HCT116 (cell line): ENCODE data around the gene KMT2B. TPM values are rescaled to one million over a fixed set of nuclear protein-coding genes. Genes with fewer than 3 reads are reported as not detected.

Source experiments
- ATAC-seq: fragments of 200-7000 bp; cut with Tn5 transposase; 2 replicates; pipeline ENCODE4 v1.9.1; 2020; ENCODE audit warnings: mild to moderate bottlenecking, moderate library complexity
- BruUV-seq: library from RNA; stranded (reverse); fragments of 400-500 nt; replicated peaks from 2 replicates; lab custom pipeline; 2021; lab: Mats Ljungman, UMichigan
- CTCF ChIA-PET: fragments of 300-600 bp; sonication (Branson Sonifier 250); formaldehyde crosslinking; loops from one replicate; lab custom pipeline; 2021; ENCODE audit warnings: antibody characterized with exemption; lab: Charles Lee
- POLR2A ChIA-PET: fragments of 300-600, 350-600 bp; sonication (Branson Sonifier 250); formaldehyde crosslinking; loops from one replicate; lab custom pipeline; 2021; ENCODE audit warnings: antibody characterized with exemption; lab: Charles Lee
- RAD21 ChIA-PET, 2 experiments: fragments of 300-600 bp; sonication (Branson Sonifier 250); formaldehyde crosslinking; loops; one replicate each; lab custom pipeline; 2023; ENCODE audit warnings: low total read pairs in 2 of 2; ENCODE audit not compliant: uncharacterized antibody in 2 of 2, unreplicated experiment in 2 of 2, low non-redundant PET in 1 of 2; lab: Charles Lee
- DNase-seq: peaks from one replicate; pipeline ENCODE4 v3.0.0-alpha.2; 2010; ENCODE audit warnings: low read depth, low spot score
- H2AFZ ChIP-seq: fragments of 200-600 bp; shearing (Covaris generic), sonication (generic); 2 replicates; pipeline ENCODE4 v1.6.1; 2017; ENCODE audit warnings: low read depth, mixed run types, mixed read lengths, antibody characterized with exemption, low read length; ENCODE audit not compliant: poor library complexity, severe bottlenecking
- H3K27ac ChIP-seq: 2 replicates; pipeline ENCODE4 v1.5.1; 2012; ENCODE audit warnings: low read depth, low read length
- H3K27me3 ChIP-seq: fragments of 200-600 bp; sonication (generic); 2 replicates; pipeline ENCODE4 v1.6.1; 2016; ENCODE audit warnings: mixed run types, low read length, mixed read lengths; ENCODE audit not compliant: insufficient read depth
- H3K36me3 ChIP-seq, 2 experiments: fragments of 200-500 bp in 1 of 2; fragments of 200-600 bp in 1 of 2; sonication (Bioruptor generic) in 1 of 2; sonication (generic) in 1 of 2; 2 replicates each; pipeline versions ENCODE4 v1.5.1 to v1.6.1; 2014 to 2016; ENCODE audit warnings: low read length in 2 of 2, inconsistent platforms in 1 of 2, mixed read lengths in 1 of 2, mixed run types in 1 of 2; ENCODE audit not compliant: insufficient read depth in 2 of 2, control insufficient read depth in 1 of 2
- H3K4me1 ChIP-seq, 2 experiments: fragments of 200-600 bp in 1 of 2; sonication (generic) in 1 of 2; 2 replicates each; pipeline versions ENCODE4 v1.5.1 to v1.6.1; 2012 to 2017; ENCODE audit warnings: low read length in 2 of 2, inconsistent platforms in 1 of 2, mild to moderate bottlenecking in 1 of 2, mixed read lengths in 1 of 2, mixed run types in 1 of 2, moderate library complexity in 1 of 2; ENCODE audit not compliant: insufficient read depth in 2 of 2, control insufficient read depth in 1 of 2
- H3K4me2 ChIP-seq: fragments of 200-600 bp; sonication (generic); 2 replicates; pipeline ENCODE4 v1.6.1; 2017; ENCODE audit warnings: mixed run types, low read length, mixed read lengths
- H3K4me3 ChIP-seq, 2 experiments: fragments of 200-600 bp in 1 of 2; sonication (generic) in 1 of 2; replicated peaks in 1 of 2; 2 replicates each; pipeline ENCODE4 v1.5.1; 2011 to 2016; ENCODE audit warnings: low read length in 2 of 2, control low read depth in 1 of 2, low read depth in 1 of 2, mild to moderate bottlenecking in 1 of 2, mixed read lengths in 1 of 2, mixed run types in 1 of 2
- H3K79me2 ChIP-seq: fragments of 200-600 bp; sonication (generic); 2 replicates; pipeline ENCODE4 v1.6.1; 2017; ENCODE audit warnings: mild to moderate bottlenecking, mixed run types, low read length, moderate library complexity, mixed read lengths; ENCODE audit not compliant: insufficient read depth
- H3K9ac ChIP-seq: fragments of 200-600 bp; sonication (generic); 2 replicates; pipeline ENCODE4 v1.6.1; 2016; ENCODE audit warnings: low read length, mixed read lengths
- H3K9me2 ChIP-seq: fragments of 200-600 bp; sonication (generic), shearing (Covaris generic); 2 replicates; pipeline ENCODE4 v1.6.1; 2017; ENCODE audit warnings: mixed run types, mild to moderate bottlenecking, moderate library complexity; ENCODE audit not compliant: insufficient read depth
- H3K9me3 ChIP-seq, 2 experiments: fragments of 200-500 bp in 1 of 2; fragments of 200-600 bp in 1 of 2; sonication (Bioruptor generic) in 1 of 2; sonication (generic) in 1 of 2; 2 replicates each; pipeline ENCODE4 v1.6.1; 2014 to 2017; ENCODE audit warnings: low read length in 2 of 2, mixed read lengths in 2 of 2, inconsistent platforms in 1 of 2, low read depth in 1 of 2, mild to moderate bottlenecking in 1 of 2, mixed run types in 1 of 2, moderate library complexity in 1 of 2; ENCODE audit not compliant: control insufficient read depth in 1 of 2, insufficient read depth in 1 of 2
- H4K20me1 ChIP-seq: fragments of 200-600 bp; sonication (generic), shearing (Covaris generic); 2 replicates; pipeline ENCODE4 v1.6.1; 2017; ENCODE audit warnings: mixed run types, mild to moderate bottlenecking, moderate library complexity; ENCODE audit not compliant: insufficient read depth
- CBX3 ChIP-seq: IDR thresholded peaks from 2 replicates; pipeline ENCODE4 v1.6.1; 2012; ENCODE audit warnings: low read depth
- CEBPB ChIP-seq: IDR thresholded peaks from 2 replicates; pipeline ENCODE4 v1.6.1; 2012; ENCODE audit warnings: low read depth
- EGR1 ChIP-seq: IDR thresholded peaks from 2 replicates; pipeline ENCODE4 v1.6.1; 2012; ENCODE audit warnings: low read depth
- ELF1 ChIP-seq: IDR thresholded peaks from 2 replicates; pipeline ENCODE4 v1.6.1; 2012; ENCODE audit warnings: low read depth, borderline replicate concordance
- EZH2 ChIP-seq: fragments of 200-600 bp; sonication (generic); IDR thresholded peaks from 2 replicates; pipeline ENCODE4 v1.6.1; 2017; ENCODE audit warnings: antibody characterized with exemption, mixed run types
- POLR2A ChIP-seq: IDR thresholded peaks from 2 replicates; pipeline ENCODE4 v1.7.0; 2011; ENCODE audit warnings: borderline replicate concordance; ENCODE audit not compliant: insufficient read depth, insufficient read length; ENCODE audit errors: extremely low read depth
- POLR2AphosphoS5 ChIP-seq: IDR thresholded peaks from 2 replicates; pipeline ENCODE4 v1.6.1; 2011; ENCODE audit warnings: mild to moderate bottlenecking, low read depth, low read length, moderate library complexity
- SIN3A ChIP-seq: IDR thresholded peaks from 2 replicates; pipeline ENCODE4 v1.6.1; 2012; ENCODE audit warnings: low read depth
- SP1 ChIP-seq: IDR thresholded peaks from 2 replicates; pipeline ENCODE4 v1.6.1; 2012; ENCODE audit warnings: low read depth
- TCF7L2 ChIP-seq: IDR thresholded peaks from 2 replicates; pipeline ENCODE4 v1.7.0; 2011; ENCODE audit warnings: borderline replicate concordance, inconsistent platforms; ENCODE audit not compliant: insufficient read depth, insufficient read length; ENCODE audit errors: extremely low read depth
- YY1 ChIP-seq: IDR thresholded peaks from 2 replicates; pipeline ENCODE4 v1.6.1; 2011; ENCODE audit warnings: low read length, low read depth, moderate library complexity, mild to moderate bottlenecking; ENCODE audit not compliant: insufficient replicate concordance; ENCODE audit errors: extremely low read depth
- ZFX ChIP-seq: fragments of 450-650 bp; IDR thresholded peaks from 2 replicates; pipeline ENCODE4 v1.6.1; 2017
- ZNF274 ChIP-seq: fragments of 200-500 bp; sonication (Bioruptor generic); IDR thresholded peaks from 2 replicates; pipeline ENCODE4 v1.6.1; 2014; ENCODE audit warnings: mild to moderate bottlenecking, low read depth, low read length, inconsistent platforms
- intact Hi-C: fragments of 100-400 bp; cut with micrococcal nuclease; formaldehyde crosslinking; loops from 2 replicates; pipeline ENCODE4 v1.10.0; 2022
- total RNA-seq: library from RNA; stranded (reverse); gene quantifications from one replicate; pipeline ENCODE4 v1.2.1, GENCODE V29; 2021; ENCODE audit not compliant: unreplicated experiment
- TF ChIP-seq, protein P1 (sequence below): IDR thresholded peaks from 2 replicates; pipeline ENCODE4 v1.6.1; 2012
- TF ChIP-seq, protein P2 (sequence below): IDR thresholded peaks from 2 replicates; pipeline ENCODE4 v1.6.1; 2012; ENCODE audit warnings: low read depth

The KMT2B gene
- total RNA-seq, 1 experiment from 2014 or later: 29.9 TPM

DNA sequence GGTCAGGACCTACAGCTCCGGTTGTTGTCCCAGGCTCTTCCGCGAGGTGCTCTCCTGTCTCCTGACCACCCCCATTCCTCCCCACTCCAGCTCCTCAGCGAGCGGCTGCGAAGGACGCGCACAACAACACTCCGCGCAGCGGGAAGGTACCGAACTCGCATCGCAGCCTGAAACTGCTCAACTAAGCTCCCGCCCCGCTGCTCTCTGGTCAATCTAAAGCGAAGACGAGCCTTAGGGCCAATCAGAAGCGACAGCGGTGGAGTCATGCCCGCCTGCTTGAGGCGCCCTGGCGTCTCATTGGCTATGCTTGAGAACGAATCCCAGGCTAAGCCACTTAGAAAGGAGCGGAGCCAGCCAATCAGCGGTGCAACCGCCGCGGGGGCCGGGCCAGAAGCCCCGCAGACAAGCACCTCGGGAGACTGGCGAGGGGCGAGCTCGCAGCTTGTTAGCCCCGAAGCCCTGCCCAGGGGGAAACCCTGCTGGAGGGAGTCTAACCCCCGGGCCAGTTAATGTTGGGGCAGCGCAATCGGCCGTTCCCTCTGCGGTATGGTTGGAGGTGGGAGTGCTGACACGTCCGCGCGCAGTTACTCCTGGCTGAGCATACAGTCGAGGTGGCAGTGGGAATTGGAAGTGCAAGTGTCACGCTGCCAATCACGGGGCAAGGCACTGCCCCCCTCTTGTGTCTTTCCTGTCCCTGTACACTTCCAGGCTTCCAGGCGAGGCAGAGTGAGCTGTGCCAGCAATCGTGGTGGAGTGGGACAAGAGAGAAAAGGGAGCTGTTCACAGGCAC lies 15.4 kb upstream of the KMT2B start:
- Histone ChIP-seq H3K9me3 (no peaks in the 10 kb centered on the region), H3K79me2 (no peaks in the 10 kb centered on the region), H2AFZ (peak overlapping the region; percentile 94), H3K9ac (peak overlapping the region; percentile 41; the same call in 1 of the 2 replicates), H3K9me2 (no peaks in the 10 kb centered on the region), H3K36me3 (no peaks in the 10 kb centered on the region), H4K20me1 (no peaks in the 10 kb centered on the region), H3K4me2 (peak overlapping the region; percentile 94), H3K4me3 (peak overlapping the region; percentile 40 to 59), H3K4me1 (peaks cover 0 to 10% of the 10 kb centered on the region in 2 experiments; a peak in 2 of 4 replicates), H3K27me3 (no peaks in the 10 kb centered on the region), H3K27ac (no peak overlapping the region)
- ATAC-seq (peak; percentile 100), DNase-seq (peak; percentile 96)
- no TSS peak for BruUV-seq
- TF ChIP-seq POLR2A (no peak), POLR2AphosphoS5 (peak; percentile 54), SIN3A (no peak), SP1 (peak; percentile 99)
- intact Hi-C loops: no loop called here
- ChIA-PET RAD21 (no interaction called here), POLR2A (interaction anchor here (0.7 to 1.3 kb wide), 6 partner anchors 41 to 117 kb away, joined by 3 to 4 read pairs (median 4); partner anchors contain the start of genes COX6B1, LIN37, PSENEN and U2AF1L4), CTCF (interaction anchor here (0.7 to 2.2 kb wide), 5 partner anchors 8 to 229 kb away, joined by 3 to 10 read pairs (median 4); partner anchors contain the start of genes PSENEN and U2AF1L4)

DNA sequence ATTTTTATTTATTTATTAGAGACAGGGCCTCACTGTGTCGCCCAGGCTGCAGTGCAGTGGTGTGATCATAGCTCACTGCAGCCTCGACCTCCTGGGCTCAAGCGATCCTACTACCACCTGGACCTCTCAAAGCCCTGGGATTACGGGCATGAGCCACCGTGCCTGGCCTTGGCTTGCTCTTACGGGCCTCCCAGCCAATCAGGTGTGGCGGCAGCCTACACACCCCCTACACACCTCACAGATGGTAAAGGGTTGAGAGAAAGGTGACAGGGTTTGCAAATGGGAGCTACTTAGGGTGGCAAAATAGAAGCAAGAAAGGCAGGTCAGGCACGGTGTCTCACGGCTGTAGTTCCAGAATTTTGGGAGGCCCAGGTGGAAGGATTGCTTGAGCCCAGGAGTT lies 14.5 kb upstream of the KMT2B start:
- Histone ChIP-seq H3K27me3 (no peaks in the 10 kb centered on the region), H3K79me2 (no peaks in the 10 kb centered on the region), H3K4me3 (no peak overlapping the region), H3K4me1 (peaks cover 0 to 10% of the 10 kb centered on the region in 2 experiments; a peak in 2 of 4 replicates), H4K20me1 (no peaks in the 10 kb centered on the region), H2AFZ (no peak overlapping the region), H3K9ac (no peak overlapping the region), H3K9me3 (no peaks in the 10 kb centered on the region), H3K9me2 (no peaks in the 10 kb centered on the region), H3K4me2 (no peak overlapping the region), H3K36me3 (no peaks in the 10 kb centered on the region), H3K27ac (no peak overlapping the region)
- ChIA-PET RAD21 (no interaction called here), CTCF (interaction anchor here (0.6 to 2.2 kb wide), 3 partner anchors 9 to 347 kb away, joined by 4 to 10 read pairs (median 5); no protein-coding TSS in a partner anchor), POLR2A (interaction anchor here (1.3 kb wide), 1 partner anchor 55 kb away, joined by 4 read pairs; the partner anchor contains the start of gene COX6B1)
- no TSS peak for BruUV-seq
- intact Hi-C loops: no loop called here
- ATAC-seq (no peak), DNase-seq (no peak)
- TF ChIP-seq ZFX (no peak), POLR2A (no peak), CEBPB (no peak), EGR1 (no peak), ELF1 (no peak), YY1 (no peak), EZH2 (no peak), SIN3A (no peak), ZNF274 (no peak), TCF7L2 (no peak), POLR2AphosphoS5 (no peak), CBX3 (no peak)
- TF ChIP-seq, protein P1, sequence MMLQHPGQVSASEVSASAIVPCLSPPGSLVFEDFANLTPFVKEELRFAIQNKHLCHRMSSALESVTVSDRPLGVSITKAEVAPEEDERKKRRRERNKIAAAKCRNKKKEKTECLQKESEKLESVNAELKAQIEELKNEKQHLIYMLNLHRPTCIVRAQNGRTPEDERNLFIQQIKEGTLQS: no peak
- TF ChIP-seq, protein P2, sequence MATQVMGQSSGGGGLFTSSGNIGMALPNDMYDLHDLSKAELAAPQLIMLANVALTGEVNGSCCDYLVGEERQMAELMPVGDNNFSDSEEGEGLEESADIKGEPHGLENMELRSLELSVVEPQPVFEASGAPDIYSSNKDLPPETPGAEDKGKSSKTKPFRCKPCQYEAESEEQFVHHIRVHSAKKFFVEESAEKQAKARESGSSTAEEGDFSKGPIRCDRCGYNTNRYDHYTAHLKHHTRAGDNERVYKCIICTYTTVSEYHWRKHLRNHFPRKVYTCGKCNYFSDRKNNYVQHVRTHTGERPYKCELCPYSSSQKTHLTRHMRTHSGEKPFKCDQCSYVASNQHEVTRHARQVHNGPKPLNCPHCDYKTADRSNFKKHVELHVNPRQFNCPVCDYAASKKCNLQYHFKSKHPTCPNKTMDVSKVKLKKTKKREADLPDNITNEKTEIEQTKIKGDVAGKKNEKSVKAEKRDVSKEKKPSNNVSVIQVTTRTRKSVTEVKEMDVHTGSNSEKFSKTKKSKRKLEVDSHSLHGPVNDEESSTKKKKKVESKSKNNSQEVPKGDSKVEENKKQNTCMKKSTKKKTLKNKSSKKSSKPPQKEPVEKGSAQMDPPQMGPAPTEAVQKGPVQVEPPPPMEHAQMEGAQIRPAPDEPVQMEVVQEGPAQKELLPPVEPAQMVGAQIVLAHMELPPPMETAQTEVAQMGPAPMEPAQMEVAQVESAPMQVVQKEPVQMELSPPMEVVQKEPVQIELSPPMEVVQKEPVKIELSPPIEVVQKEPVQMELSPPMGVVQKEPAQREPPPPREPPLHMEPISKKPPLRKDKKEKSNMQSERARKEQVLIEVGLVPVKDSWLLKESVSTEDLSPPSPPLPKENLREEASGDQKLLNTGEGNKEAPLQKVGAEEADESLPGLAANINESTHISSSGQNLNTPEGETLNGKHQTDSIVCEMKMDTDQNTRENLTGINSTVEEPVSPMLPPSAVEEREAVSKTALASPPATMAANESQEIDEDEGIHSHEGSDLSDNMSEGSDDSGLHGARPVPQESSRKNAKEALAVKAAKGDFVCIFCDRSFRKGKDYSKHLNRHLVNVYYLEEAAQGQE: no peak
